C4-2B (cell line): ENCODE measurements around the gene CSNK2A2.
A peak's percentile ranks its signal among the peaks of the same experiment; 100 is the strongest.

Experiments used
- H3K27ac ChIP-seq: fragments of 450-650 bp; 2 replicates; pipeline ENCODE4 v1.5.1; 2017
- CTCF ChIP-seq: fragments of 450-650 bp; conservative IDR thresholded peaks from 2 replicates; pipeline ENCODE4 v1.5.1; 2017; ENCODE audit warnings: mild to moderate bottlenecking
- ZFX ChIP-seq: fragments of 450-650 bp; IDR thresholded peaks from 2 replicates; pipeline ENCODE4 v1.6.1; 2017

Gene CSNK2A2

GRCh38 chr16:58198803-58199411, 1.0 kb upstream of the CSNK2A2 start:
- no peak overlapping the region for H3K27ac ChIP-seq
- TF ChIP-seq ZFX (no peak), CTCF (no peak)

DNA sequence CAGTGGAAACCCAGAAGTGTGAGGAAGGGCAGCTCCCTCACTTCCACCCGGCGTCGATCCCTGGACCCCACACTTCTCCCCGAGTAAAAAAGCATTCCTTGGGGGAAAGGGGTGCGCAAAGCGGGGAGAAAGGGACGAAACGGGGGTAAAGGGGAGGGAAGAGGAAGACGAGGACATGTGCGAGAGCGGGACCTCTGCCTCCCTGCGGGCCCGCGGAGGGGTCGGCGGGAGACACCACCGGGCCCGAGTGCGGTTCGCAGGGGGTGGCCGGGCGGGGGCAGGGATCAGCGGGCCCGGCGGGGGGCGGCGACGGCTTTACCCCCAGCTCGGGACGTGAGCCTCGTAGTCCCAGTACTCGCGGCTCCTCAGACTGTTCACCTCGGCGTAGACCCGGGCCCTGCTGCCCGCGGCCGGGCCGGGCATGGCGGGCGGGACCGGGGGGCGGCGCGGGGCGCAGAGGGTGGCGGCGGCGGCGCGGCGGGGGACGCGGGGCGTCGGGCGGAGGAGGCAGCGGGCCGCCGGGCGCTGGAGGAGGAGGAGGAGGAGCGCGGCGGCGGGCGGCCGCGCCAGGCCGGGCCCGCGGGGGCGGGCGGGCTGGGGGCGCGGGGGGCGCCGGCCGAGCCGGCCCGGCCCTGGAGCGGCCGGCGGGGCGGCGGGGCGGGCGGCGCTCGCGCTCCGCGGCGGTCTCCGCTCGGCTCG, 443 bp downstream of the CSNK2A2 start:
- H3K27ac ChIP-seq, result peak overlapping the region; percentile 69
- TF ChIP-seq ZFX (no peak), CTCF (no peak)

DNA sequence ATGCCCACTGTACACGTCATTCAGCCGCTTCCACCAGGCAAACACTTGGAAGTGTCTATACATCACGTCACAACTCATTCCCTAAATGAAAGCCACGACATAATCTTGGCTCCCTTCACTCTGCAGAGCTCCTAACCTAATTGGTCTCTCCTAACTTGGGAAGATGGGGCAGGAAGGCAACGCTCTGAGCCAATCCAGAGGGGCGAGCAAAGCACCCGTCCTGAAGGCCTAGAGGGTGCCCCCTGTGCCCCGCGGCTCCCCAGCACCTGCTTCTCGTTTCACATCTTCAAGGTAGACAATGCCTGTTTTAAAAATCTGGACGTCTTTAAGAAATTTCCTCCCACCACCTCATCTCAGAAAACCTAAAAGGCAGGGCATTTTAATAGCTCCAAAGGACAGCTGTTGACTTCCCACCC, 1.0 kb downstream of the CSNK2A2 start:
- TF ChIP-seq ZFX (no peak), CTCF (no peak)
- peak overlapping the region; percentile 69 for H3K27ac ChIP-seq

DNA sequence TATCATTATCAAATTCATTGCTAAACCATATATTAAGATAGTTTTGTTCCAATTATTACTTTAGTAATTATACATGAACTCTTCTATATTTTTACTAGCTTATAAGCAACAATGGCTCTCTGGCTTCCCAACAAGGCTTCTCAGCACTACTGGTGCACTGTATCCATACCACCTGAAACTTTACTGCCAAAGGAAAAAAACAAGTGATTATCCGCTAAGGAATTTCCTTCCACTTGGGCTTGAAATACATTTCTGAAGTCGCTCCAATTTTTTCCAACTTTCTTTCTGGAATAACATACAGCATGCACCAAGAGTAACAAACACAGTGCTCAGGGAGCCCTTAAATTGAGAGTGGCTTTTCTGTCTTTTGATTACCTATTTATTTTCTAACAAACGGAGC, 2.1 kb downstream of the CSNK2A2 start:
- TF ChIP-seq CTCF, result no peak
- TF ChIP-seq ZFX, result no peak
- no peak overlapping the region for H3K27ac ChIP-seq

GRCh38 chr16:58195344-58195743, 2.6 kb downstream of the CSNK2A2 start:
- no peak overlapping the region for H3K27ac ChIP-seq
- TF ChIP-seq CTCF, result no peak
- no peak for TF ChIP-seq ZFX

- H3K27ac ChIP-seq, result no peak overlapping the region
- no peak for TF ChIP-seq ZFX
- TF ChIP-seq CTCF, result no peak
Observed at GRCh38 chr16:58194790-58195189, 3.1 kb downstream of the CSNK2A2 start.

GRCh38 chr16:58187665-58188421, 10.1 kb downstream of the CSNK2A2 start:
- no peak for TF ChIP-seq ZFX
- TF ChIP-seq CTCF, result no peak
- H3K27ac ChIP-seq, result no peak overlapping the region
